Skeletal muscle cell (primary cell): Measurements from ENCODE around the gene MTO1.
"Not testable (repeated sequence)": the region's sequence is repeated elsewhere in the genome, so short reads cannot be mapped to it uniquely, and the experiment has no call there.

Experiments
- DNase-seq: peaks from one replicate; pipeline ENCODE4 v3.0.0-alpha.2; 2010; ENCODE audit warnings: low read depth
- H3K4me3 ChIP-seq: 2 replicates; pipeline ENCODE4 v1.5.1; 2011; ENCODE audit warnings: low read depth, mild to moderate bottlenecking, control low read depth, low read length, moderate library complexity

The MTO1 gene

DNA sequence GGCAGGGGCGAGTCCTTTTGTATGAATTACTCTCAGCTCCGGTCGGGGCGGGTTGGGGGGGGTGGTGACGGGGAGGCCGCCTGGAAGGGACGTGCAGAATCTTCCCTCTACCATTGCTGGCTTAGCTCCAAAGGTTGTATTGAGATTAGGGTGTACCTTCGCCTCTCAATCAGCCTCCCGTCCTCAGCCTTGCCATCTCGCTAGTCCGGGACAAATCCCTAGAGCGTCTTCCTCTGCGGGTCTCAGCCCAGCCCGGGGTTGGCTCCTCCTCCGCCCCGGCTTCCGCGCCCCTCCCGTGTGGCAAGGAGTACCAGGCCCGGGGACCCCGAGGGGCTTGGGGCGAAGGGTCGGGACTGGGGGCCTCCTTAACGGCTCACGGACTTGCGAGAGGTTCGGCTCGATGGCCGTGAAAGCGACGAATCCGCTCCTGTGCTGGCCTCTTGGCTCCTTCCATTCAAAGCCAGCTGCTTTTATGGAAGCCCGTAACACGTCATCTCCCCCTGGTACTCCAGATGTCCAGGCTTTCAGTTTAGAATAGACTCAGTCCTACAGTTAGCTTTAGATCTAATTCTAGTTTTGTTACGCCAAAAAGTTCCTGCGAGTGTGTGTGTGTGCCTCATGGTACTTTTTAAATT, 59.9 kb downstream of the MTO1 start:
- DNase-seq, result peak; percentile 67
- peak overlapping the region; percentile 94 for H3K4me3 ChIP-seq

DNA sequence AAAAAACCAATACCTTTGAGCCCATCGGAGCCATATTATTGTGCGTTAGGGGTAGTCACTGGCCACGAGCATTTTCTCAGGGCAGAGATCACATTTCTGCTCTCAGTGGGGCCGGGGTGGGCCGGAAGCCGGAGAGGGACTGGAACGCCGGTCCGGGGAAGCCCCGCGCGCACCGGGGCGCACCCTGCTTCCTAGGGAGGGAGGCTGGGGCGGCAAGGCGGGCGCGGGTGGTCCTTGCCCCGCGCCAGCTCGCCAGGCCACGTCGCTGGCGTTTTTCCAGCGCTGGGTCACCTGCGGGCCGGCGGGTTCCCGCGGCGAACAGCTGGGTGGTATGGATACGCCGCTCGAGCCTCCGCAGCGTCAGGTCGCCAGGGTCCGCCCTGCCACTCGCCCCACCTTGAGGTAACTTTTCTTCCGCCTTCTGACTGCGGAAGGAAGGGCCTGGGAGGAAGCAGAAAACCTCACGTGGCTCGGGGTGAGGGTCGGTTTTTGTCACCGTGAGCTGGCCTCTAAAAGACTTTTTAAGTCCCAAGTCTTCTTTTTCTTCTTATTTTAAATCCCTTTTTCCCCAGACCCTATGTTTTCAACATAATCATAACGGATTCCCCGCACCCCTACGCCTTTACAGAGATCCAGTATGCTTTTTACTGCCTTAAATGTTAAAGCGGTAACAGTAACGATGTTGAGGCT, 62.0 kb downstream of the MTO1 start:
- no peak for DNase-seq
- H3K4me3 ChIP-seq, result peak overlapping the region; percentile 51

DNA sequence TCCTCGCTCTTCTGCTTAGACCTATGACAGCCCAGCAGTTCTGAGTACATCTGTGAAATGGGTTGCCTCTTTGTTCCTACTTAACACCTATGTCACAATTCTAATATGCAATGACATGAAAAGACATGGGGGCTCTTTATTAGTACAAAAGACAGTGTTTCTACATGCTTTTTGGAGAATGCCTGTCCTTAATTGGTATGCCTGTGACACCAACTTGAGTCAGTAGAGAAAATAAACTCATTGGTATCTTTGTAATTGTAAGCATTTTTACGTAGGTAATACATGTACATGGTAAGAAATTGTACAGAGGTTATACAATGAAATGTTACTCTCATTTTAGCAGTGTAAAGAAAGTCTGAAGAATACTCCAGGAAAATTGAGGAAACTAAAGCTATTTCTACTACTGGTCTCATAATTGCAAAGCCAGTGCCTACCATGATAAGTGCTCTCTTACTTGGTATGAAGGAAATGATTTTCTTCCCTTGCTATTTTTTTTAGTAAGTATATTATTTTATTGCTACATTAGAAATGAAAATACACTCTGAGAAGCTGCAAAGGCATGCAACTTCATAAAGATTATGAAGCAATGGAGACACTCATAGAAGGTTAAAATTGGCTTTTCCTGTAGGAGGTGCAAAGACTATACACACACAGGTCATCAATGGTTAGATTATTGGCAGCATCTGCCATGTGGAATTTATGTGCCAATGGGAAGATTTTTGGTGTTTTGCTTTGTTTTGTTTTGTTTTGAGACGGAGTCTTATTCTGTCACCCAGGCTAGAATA, 64.2 kb downstream of the MTO1 start:
- no peak for DNase-seq
- no peak overlapping the region for H3K4me3 ChIP-seq

- H3K4me3 ChIP-seq, result no peak overlapping the region
- DNase-seq, result no peak
Observed at GRCh38 chr6:73528897-73529296, 67.4 kb downstream of the MTO1 start.

DNA sequence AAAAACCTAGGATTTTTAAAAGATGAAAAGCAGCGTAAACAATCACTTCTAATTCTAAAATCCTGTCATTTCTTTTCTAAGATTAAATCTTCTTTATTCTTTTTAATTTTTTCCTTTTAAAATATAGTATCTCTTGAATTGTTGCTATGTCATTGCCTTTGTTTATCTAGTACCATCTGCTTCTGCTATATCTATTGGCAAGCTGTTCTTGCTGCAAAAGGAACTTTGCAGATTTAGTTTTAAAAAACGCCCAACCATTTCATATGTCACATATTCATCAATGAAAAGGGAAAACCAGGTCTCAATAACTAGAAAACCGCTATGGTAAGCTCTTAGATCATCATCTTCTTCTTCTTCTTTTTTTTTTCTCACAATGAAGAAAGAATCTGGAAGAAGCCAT, 70.8 kb downstream of the MTO1 start:
- H3K4me3 ChIP-seq, result no peak overlapping the region
- DNase-seq, result no peak

DNA sequence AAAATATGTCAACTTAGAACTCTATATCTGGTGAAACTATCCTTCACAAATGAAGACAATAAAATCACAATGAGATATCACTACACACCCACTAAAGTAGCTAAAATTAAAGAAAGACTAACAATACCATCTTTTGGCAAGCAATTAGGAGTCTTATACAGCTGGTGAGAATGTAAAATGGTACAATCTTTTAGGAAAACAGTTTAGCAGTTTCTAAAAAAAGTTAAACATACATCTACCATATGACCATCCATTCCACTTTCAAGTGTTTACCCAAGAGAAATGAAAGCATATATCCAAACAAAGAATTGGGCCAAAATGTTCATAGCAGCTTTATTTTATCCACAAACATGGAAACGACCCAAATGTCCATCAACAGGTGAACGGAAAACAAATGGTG, 73.1 kb downstream of the MTO1 start:
- no peak overlapping the region for H3K4me3 ChIP-seq
- no peak for DNase-seq

DNA sequence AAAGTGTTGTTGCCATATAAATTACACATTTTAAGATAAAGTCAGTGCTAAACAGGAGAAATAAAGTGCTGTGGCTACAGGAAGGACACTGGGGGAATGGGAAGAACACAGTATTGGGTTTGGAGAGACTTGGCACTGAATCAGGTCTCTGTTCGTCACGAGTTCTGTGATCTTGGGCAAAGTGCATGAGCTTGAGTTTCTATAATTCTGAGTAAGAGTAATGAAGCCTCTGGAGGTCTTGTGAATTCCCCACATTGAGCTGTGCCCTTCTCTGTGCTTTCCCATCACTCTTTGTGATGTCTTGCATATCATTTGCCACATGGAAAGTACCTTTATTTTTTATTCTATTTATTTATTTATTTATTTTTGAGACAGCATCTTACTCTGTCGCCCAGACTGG, 76.1 kb downstream of the MTO1 start:
- DNase-seq, result no peak
- no peak overlapping the region for H3K4me3 ChIP-seq

DNA sequence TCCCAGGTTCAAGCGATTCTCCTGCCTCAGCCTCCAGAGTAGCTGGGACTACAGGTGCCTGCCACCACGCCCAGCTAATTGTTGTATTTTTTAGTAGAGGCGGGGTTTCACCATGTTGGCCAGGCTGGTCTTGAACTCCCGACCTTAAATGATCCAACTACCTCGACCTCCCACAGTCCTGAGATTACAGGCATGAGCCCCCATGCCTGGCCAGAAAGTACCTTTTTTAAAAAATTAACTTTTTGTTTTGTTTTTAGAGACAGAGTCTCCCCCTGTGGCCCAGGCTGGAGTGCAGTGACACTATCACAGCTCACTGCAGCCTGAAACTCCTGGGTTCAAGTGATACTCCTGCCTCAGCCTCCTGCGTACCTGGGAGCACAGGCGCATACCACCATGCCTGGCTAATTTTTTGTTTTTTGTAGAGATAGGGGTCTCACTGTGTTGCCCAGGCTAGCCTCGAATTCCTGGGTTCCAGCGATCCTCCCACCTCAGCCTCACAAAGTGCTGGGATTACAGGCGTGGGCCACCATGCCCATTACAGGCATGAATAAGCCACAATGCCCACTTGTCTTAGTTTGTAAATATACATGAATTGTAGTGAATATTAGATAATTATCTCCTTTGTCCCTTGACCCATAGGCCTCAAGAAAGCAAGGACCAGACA, 76.7 kb downstream of the MTO1 start:
- no peak for DNase-seq
- no peak overlapping the region for H3K4me3 ChIP-seq

DNA sequence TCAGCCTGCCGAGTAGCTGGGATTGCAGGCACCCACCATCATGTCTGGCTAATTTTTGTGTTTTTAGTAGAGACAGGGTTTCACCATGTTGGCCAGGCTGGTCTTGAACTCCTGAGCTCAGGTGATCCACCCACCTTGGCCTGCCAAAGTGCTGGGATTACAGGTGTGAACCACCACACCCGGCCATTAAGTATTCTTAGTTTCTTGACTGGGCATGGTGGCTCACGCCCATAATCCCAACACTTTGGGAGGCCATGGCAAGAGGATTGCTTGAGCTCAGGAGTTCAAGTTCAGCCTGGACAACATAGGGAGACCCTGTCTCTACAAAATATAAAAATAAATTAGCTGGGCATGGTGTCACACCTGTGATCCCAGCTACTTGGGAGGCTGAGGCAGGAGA, 80.9 kb downstream of the MTO1 start:
- not testable (repeated sequence) for DNase-seq, H3K4me3 ChIP-seq

DNA sequence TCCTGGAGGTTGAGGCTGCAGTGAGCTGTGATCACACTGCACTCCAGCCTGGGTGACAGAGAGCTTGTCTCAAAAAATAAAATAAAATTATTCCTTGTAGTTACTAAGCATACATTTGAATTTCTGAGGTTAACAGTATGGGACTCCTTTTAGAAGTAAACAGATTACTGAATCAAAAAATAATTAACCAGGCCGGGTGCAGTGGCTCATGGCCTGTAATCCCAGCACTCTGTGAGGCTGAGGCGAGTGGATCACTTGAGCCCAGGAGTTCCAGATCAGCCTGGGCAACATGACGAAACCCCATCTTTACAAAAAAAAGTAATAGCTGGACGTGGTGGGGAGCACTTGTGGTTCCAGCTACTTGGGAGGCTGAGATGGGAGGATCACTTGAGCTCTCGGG, 81.4 kb downstream of the MTO1 start:
- H3K4me3 ChIP-seq, result no peak overlapping the region
- DNase-seq, result no peak

GRCh38 chr6:73547036-73547435, 85.5 kb downstream of the MTO1 start:
- H3K4me3 ChIP-seq, result no peak overlapping the region
- DNase-seq, result no peak

DNA sequence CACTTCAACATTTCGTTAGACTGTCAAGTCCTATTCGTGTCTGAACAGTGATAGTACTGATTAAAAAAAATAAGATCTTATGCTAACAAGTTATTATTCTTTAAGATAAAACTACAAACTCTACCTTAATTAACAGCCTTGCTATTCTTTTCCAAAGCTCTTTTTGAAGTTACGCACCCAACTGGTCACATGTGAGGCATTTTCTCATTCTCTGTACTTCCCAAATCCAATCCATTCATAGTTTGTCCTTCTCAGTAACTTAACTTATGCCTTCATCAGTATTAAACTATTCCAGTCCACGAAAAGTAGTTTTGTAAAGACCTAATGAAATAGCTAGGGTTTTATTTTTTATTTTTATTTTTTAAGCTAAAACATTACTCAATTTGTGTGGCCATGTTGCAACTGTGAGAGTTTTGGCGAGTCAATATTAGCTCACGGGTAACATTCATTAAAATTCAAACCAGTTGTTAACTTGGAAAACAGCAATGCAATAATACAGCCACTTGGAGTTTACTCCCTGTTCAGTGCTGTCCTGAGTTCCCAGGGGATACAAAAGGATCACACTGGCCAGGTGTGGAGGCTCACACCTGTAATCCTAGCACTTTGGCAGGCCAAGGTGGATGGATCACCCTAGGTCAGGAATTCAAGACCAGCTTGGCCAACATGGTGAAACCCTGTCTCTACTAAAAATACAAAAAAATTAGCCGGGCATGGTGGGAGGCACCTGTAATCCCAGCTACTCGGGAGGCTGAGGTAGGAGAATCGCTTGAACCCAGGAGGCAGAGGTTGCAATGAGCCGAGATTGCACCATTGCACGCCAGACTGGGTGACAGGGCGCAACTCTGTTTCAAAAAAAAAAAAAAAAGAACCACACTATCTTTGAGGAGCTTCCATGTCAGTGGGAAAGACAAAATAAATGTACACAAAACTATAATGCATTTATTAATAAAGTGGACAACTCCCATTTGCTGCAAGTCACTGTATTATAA, 87.2 kb downstream of the MTO1 start:
- DNase-seq, result no peak
- no peak overlapping the region for H3K4me3 ChIP-seq

DNA sequence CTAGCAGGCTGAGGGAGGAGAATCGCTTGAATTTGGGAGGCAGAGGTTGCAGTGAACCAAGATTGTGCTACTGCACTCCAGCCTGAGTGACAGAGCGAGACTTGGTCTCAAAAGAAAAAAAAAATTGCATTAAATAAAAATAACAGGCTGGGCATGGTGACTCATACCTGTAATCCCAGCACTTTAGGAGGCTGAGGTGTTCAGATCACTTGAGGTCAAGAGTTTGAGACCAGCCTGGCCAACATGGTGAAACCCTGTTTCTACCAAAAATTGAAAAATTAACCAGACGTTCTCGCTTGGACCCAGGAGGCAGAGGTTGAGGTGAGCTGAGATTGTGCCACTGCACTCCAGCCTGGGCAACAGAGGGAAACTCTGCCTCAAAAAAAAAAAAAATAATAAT, 89.6 kb downstream of the MTO1 start:
- DNase-seq, H3K4me3 ChIP-seq: not testable (repeated sequence)

DNA sequence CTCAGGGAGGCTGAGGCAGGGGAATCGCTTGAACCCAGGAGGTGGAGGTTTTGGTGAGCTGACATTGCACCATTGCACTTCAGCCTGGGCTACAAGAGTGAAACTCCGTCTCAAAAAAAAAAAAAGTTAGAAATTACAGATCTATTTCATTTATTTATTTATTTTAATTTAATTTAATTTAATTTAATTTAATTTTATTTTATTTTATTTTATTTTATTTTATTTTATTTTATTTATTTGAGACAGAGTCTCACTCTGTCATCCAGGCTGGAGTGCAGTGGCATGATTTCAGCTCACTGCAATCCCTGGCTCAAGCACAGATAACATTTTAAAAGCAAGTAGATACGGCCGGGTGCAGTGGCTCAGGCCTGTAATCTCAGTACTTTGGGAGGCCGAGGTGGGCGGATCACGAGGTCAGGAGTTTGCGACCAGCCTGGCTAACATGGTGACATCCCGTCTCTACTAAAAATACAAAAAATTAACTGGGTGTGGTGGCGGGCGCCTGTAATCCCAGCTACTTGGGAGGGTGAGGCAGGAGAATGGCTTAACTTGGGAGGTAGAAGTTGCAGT, 93.9 kb downstream of the MTO1 start:
- DNase-seq, H3K4me3 ChIP-seq: not testable (repeated sequence)

DNA sequence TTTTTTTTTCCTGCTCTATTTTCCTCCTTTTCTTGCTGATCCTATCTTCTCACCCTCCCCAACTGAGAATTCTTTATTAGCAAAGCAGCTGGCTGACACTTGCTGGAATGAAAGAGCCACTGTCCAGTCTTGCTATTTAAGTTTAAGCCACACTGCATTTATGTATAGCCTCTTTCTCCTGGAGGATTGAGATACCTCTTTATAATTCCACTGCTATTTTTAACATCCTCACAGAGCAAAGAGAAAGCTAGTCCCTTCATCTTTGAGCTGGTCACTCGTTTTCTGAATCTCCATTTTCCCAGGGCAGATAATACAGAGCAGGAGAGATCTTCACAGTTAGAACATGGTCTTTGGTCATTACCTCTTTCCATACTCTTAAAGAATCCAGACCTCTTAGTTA, 95.3 kb downstream of the MTO1 start:
- no peak for DNase-seq

More for the DNA sequence above, 95.3 kb downstream of the MTO1 start:
- H3K4me3 ChIP-seq, result no peak overlapping the region
